Stimulated activated CD4-positive, alpha-beta T cell treated with anti-CD3 and anti-CD28 coated beads, Interleukin-4, amount 100 ng/mL, for 24 hours (primary cell): ENCODE results near the gene ROBO2.

Source experiments
- DNase-seq: peaks from one replicate; pipeline ENCODE4 v3.0.0-alpha.2; 2020

ROBO2 gene

DNA sequence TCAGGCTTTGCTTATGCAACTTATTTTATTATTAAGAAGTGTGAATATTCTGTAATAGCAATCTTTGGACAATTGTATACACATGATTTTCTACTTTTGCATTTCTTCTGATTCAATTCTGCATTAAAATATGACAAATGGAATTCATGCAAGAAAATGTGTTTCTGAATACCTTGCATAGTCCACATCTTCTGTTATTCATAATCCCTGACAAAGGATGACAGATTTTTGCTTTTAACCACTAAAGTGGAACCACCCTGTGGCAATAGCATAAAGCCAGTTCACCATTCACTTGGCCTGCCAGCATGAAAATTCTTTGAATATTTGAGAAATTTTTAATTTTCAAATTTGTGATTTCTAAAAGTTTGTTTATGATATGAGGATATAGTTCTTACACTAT lies 397.0 kb downstream of the ROBO2 start:
- no peak for DNase-seq

DNA sequence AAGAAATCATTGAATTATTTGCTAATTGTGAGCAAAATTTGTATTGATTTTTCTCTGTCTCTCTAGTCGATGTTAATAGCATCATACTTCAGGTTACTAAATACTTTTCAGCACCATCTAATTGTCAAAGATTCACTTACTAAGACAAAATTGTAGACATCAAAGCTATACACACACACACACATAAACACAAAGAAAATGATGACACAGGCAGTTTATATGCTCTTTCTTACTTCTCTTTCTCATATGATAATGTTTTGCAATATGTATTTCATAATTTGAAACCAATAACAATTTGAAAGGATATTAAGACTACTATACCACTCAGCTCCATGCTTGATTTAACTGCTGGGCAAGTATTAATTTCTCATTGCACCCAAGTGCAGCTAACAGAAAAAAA lies 406.2 kb downstream of the ROBO2 start:
- DNase-seq, result no peak

DNA sequence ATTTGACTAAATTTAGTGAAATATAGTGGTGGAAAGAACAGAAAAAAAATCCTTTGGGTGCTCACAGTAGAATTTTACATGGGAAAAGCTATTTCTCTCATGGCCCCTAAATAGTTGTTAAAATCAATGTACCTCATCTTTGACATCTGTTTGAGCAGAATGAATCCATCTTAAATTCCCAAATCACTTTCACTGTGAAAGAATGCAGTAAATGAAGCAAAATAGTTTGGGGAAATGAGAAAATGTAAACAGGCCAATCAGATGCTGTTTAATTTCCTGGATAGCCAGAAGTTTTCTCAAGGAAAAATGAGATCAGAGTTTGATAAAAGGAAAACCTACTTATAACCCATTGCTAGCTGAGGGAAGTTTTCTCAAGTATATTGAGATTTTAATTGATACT lies 406.9 kb downstream of the ROBO2 start:
- DNase-seq, result no peak

DNA sequence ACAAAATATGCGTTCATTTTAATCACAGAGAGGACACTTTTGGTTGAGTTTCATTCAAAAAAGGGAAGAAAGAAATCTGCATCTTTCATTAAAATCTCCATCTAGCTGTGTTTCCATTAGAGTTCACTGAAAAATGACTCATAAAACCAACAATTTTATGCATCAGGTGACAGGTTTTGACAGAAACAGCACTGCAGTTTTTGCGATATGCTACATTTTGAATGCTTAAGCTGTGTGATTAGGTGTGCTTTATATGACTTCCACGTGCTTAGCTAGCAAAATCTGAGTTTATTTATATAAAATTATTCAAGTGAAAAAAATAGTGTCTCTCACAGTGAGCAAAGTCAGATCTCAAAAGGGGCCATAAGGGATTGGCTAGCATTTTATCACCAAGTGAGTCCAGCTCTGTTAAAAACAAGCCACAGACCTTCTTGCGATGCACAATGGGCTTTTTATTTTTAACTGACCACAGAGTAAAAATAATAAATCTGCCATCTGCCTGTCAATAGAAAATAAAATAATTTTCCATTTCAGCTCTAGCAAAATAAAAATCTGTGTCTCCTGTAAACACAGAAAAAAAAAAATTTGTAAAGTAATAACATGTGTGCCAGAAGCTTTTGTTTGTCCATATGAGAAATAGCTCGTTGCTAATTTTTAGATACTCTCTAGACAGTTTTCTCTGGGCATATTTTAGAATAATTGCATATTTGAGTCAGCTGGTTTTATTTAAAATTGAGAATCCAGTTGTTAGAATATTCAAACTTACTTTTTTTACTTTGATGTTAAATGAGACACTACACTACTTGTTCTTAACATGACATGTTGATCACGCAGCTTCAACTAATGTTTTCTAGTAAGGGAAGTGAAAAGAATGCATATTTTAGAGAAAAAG lies 409.8 kb downstream of the ROBO2 start:
- no peak for DNase-seq

DNA sequence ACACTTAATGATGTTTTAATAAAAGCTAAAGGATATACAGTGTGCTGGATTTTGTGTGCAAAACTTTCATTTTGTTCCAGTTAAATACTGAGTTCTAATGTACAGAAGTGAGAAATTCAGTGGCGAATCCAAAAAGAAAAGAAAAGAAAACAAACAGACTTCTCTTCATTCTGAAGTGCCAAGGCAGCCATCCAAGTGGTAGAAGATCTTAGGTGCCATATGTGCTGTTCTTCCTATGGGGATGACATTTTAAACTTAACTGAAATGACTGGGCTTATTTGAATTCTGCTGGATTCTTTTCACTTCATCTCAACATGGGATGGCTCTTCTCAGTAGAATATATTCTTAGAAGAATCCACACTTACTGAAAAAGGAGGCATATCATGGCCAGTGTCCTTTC lies 416.5 kb downstream of the ROBO2 start:
- DNase-seq, result no peak

DNA sequence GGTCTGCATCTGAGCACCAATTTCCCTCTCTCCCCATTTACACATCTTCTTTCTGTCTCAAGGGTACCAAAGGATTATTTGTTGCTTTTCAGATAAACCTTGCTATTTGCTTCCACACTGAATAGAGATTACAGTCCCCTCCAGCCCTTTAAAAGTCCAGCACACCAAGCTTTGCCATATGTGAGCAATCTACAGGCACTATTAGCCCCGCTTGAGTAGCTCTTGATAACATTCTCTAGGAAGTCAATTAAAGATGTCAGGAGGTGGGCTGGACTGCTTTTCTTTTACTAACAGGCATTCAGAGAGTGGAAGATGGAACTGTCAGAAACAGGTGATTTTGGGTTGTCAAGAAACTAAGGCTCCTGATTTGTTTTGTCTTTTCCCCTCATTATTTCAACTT lies 417.0 kb downstream of the ROBO2 start:
- no peak for DNase-seq

DNA sequence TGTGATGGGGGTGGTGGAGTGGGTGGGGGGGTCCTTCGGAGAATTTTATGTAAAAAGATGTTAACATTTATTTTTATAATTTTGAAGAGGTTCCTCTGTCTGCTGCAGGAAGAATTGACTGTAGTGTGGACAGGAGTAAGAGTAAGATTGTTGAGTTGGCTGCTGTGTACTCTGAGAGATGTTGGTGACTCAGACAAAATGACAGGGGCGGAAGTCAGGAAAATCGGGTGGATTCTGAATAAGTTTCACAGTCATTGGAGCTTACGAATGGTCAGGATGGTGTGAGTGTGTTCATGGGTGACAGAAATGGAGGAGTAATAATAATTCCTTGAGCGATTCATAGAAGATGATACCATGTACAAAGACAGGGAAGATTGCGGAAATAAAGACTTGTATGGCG lies 420.0 kb downstream of the ROBO2 start:
- DNase-seq, result no peak

DNA sequence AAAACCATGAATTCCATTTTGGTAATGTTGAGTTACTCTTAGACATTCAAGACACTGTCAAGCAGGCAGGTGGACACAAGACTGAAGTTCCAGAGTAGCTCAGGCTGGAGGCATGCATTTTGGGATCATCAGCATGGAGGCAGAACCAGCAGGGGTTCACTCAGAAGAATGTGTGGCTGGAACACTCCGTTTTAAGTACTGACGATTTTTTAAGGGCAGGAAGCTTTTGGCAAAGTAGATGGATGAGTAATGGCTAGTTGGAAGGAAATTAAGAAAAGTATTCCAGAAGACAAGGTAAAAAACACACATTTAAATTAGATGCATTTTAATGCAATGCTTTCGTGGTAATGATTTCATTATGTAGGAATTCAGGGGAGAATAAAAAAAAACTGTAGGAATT lies 420.4 kb downstream of the ROBO2 start:
- DNase-seq, result no peak

DNA sequence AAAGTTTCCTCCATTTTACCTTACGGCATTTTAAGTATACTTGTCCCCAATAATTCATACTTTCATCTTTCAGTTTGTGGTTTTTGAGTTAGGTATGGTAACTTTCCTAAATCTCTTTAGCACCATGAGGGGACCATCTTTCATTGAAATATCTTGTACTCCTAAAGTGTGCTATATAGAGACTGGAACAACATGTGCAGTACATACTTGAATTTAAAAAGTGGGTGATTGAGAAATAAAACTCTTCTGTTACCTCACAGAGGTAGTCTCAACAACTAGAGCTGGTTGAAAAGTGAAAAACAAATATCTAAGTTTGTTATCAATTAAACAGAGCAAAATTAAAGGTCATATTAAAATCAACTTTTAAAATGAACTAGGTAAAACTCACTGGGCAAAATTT lies 423.1 kb downstream of the ROBO2 start:
- DNase-seq, result no peak

DNA sequence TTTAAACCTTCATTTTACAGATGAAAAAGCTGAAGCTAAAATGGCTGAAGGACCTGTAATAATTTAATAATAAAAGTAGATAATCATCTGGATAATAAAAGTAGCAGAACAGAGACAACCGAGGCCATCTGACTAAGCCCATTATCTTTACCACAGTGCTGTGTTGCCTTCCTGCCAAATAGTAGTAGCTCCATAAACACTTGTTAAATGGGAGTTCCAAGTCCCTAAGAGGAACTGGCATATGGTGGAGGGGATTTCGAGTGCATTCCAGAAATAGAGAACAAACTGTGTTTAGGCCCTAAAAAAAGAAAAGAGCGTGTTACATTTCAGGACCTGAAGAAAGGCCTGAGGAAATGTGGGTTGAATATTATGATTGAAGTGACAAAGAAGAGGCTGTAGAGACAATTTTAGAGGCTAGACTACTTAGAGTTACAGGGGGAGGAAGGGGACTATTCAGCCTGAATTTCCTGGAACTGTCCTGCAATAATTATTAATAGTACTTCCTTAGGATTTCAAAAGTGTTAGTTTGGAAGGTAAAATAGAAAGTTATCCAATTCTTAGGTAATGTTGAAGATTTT lies 424.3 kb downstream of the ROBO2 start:
- no peak for DNase-seq

DNA sequence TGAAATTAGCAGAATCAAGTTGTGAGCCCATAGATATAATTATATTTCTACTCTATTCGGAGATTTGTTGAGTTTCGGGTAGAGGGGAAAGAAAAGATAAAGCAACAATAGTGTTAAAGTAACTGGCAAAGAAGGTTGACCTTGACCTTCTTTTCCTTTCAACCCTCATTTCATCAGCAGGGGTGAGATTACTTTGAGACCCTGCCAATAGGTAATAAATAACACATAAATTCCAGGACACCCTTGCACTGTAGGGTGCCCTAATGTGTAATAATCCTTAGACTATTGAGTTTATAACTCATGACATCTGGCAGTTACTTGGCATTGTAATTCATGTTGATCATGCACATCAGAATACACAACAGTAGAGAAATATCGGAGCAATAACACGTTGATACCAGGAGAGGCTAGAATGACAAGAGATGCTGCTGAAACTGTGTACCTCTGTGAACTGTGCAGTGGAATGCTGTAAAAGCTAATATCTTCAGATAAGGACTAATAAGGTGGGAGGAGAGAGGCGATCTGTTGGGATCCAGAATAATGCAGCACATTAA lies 426.7 kb downstream of the ROBO2 start:
- DNase-seq, result no peak

DNA sequence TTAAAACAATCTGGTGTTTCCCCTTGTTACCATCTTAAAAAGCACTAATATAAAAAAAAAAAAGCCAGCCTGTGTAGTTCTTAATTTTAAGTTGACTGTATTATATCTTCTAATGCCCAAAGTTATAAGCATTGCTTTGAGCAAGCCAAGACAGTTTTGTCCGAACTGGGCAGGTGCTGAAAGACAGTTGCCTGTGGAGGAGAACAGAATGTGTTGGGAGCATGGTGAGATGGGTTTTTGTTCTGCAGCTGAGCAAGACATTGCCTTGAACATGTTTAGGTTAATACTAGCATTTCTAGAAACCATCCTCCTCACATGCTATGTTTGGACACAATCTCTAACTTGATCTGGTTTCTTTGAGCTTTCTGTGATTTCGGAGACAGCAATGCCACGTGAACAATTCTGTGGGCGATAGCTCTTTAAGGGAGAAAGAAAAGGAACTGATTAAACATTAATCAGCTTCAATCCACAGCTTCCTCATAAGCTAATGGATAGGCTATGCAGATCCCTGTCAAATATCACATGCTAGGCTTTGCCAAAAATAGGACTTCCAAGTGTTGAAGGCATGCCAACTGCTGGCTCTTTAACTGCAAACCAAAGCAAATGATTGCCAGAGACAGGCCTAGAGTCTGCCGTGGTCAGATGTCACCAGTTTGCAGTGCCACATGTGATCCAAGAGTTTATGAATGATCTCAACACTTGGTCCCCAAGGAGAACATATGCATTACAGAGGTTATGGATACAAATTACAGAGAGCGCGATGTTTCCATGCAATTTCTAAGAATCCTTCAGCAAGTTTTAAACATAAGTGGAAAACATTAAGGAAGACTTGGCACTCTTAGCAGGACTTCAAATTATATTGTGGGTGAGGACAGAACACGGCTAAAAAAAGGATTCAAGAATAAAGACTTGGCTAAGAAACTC lies 428.1 kb downstream of the ROBO2 start:
- no peak for DNase-seq

DNA sequence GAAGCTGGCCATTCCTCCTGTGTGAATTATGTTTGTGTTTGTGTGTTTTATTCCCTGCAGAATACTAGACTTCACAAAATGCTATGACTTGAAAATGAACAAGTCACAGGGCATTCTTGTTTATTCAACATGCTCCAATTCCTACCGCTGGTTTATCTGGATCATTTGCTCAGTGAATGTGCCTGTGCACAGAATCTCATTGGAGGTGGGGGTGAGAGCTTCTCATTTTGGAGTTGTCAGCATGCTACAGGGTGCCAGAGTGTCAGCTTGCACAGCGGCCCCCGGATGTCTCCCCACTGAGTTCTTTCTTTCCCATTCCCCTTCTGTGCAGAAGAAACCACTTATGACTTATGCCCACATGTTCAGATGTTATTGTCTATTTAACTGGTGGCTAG lies 428.7 kb downstream of the ROBO2 start:
- no peak for DNase-seq

DNA sequence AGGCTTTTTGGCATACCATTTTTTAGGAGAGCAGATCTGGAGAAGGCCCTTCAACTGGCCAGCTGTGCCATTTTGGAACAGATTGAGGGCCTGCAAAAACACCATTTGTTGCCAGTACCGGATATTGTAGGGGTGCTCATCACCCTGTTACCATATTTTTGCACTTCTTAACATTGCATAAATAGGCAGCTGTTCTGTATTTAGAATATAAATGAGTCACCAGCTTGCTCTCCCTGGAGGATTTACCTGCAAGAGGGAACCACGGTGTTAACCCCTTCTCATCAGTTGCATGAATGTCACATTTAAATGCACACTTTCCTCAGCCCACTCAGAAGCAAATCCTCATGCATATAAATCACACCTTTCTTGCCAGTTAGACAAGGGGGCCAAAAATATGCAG lies 435.6 kb downstream of the ROBO2 start:
- DNase-seq, result no peak

DNA sequence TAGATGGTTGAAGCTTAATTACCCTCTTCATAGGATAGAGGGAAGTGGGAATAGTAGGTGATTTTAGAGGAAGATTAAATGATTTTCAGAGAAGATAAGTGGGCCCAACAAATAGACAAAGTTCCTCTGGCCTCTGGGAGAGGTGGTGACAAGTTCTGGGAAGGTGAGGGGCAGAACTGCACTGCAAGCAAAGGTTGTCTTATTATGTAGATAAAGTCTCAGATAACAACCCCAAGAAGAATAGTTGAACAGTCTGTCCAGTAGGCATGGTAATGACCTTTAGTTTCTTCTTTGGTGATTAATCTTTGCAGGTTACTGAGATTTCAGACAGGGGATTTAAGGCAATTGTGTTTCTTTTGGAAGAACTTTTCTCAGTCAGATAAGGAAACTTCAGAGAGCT lies 439.1 kb downstream of the ROBO2 start:
- DNase-seq, result no peak

DNA sequence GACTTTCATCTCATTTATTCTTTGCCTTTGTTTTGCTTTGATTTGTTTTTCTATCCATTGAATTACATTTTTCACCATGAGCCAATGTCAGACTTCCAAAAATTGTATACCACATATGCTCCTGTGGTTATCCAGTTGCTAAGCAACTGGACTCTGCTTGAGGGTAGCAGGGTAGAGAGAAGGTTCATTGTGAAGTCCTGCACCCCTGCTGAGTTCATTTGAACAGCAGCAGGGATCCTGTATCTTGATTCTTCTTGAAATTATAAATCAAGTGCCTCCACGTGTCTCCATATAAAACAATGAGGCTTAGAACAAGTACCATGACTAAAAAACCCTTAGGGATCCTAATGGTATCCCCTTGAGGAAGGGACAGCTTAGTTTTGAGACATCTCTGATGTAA lies 449.3 kb downstream of the ROBO2 start:
- no peak for DNase-seq

DNA sequence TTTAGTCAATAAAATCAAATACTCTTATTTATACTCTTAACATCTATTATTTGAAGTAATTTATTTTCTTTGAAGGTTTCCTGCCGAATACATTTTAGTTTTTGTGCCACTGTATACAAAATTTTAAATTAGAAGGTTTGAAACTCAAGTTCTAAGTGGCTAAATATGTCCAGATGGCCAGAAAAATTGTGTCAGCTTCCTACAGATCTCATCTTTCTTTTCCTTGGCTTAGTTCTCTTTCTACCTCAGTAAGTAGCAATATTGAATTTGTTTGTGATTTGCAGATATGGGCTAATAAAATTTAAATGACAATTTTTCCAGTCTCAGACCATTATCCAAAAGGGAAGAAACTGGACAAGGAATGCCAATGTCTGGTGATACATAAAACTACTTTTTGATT lies 452.1 kb downstream of the ROBO2 start:
- DNase-seq, result no peak

DNA sequence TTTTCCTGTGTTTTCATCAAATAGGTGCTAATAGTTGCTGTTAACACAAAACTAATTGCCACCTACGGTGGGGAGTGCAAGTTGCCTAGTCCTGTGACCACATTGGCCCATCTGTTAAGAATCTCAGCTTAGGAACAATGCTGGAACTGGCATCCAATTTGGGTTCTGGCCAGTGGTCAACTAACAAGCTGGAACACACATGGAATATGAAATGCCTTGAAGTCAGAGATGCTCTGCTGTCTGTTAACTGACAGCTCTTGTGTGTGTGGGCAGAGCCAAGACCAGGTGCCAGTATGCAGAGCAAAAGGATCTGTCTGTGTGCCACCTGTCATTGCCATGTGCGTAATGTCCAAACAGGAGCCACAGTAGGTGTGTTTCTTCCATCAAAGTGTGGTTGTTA lies 460.8 kb downstream of the ROBO2 start:
- DNase-seq, result no peak

DNA sequence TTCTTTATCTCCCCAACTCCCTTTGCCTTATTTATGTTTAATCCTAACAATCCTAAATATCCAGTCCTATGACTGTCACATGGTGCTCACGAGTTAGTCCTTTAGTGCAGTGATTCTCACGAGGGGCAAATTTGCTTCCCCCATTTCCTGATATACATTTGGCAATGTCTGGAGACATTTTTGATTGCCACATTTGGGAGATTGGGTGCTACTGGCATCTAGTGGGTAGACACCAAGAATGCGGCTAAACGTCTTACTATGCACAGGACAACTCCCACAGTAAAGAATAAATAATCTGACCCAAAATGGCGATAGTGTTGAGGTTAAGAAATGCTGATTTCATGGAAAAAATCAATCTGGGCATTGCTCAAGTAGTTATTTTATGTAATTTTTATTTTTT lies 466.5 kb downstream of the ROBO2 start:
- no peak for DNase-seq

DNA sequence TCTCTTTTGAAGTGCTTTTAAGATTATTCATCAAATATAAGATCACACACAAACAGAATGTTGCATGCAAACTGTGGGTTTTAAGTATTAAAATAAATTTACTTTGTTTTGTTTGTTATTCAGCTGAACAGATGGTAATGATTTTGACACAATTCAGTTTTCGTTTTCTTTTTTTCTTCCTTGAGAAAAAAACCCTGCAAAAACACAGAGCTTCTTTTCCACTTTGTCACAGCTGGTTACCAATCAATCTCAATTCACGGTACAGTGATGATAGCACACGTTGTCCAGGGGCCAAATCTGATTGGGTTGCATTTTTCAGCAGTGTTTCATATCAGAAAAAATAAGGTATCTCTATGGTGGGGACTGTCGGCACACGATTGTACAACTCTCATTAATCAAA lies 473.6 kb downstream of the ROBO2 start:
- DNase-seq, result no peak

DNA sequence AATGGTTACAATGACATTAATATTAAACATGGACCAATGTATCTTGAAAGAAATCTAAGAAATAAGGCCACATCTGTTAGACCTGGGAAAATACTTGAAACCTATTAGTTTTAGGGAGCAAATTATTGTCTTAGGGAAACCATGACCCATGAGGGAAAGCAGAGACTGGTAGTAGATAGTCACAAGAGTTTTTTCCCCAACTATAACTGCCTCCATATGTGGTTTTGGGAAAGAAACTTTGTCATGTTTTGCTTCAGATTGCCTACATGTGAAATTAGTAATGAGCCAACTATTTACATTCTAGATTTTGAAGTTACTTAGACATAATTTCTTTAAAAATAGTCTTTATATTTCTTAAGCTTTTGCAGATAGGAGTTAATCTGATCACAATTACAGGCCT lies 474.9 kb downstream of the ROBO2 start:
- no peak for DNase-seq

DNA sequence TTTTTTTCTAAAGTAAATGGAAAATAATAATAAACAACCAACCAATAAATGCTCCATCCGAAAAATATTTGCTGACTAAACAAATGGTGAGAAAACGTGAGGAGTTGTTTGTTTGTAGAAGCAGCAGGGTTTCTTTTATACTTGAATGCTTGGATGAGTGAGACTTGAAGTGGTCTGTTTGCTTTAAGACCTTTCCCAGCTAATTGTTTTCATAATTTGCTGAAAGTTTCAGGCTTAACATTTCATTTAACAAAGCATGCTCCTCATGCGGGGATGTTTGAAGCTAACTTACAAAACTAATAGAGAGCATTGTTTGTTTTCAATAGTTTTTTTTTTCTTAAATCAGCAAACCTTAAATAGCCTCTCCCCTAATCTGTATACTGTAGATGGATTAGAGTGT lies 484.6 kb downstream of the ROBO2 start:
- no peak for DNase-seq

DNA sequence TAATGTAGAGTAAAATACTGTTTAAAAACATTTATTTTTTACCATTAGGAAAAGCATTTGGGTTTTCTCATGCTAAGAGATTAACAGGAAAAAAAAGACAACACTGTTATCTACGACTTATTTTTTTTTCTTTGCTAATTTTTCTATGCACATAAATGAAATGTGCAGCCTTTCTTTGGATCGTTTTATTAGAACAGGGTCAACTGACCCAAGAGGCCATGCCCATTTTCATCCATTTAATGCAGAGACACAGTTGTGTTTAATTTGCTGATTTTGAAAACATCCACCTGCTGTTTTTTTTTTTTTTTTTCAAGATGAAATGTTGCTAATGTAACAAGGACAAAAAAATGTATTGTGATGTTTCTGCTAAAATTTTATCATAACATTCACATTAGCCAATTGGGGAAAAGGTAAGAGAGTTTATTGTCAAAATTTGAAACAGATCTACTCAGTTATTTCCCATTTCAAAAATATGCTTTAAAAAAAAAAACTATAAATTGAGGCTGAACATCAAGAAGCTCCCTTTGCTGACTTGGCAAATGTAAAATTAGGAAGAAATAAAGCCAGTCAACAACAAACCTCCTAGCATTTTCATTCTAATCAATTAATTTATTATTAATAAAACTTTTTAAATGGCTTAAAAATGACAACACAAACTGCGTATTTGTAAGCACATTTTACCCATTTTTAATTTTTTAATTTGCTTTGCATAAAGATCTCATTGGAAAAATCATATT lies 485.2 kb downstream of the ROBO2 start:
- DNase-seq, result no peak
